Activated effector memory CD4-positive, alpha-beta T cell treated with Interleukin-2 at 50 U/mL for 16 hours (primary cell): ENCODE measurements around the gene ADCY5.

ENCODE experiments used
- DNase-seq: peaks from one replicate; pipeline ENCODE4 v3.0.0-alpha.2; 2020

ADCY5 gene

DNA sequence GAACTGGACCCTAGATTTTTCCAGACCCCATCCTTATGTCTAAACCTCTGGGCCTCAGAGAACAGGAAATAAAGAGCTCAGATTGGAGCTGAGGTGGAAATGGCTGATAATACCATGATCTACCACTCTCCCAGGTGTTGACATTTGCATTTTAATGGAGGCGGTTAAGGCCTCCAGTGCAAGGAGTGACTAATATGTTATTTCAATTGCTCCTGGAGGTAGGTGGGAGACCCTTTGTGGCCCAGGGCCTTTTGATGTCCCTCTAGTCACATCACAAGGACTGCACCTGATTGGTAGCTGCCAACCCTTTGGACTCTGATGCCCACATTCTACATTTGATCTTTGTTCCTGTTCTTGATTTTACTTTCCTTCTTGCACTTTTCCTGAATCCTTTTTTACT, 9.0 kb upstream of the ADCY5 start:
- DNase-seq: no peak

DNA sequence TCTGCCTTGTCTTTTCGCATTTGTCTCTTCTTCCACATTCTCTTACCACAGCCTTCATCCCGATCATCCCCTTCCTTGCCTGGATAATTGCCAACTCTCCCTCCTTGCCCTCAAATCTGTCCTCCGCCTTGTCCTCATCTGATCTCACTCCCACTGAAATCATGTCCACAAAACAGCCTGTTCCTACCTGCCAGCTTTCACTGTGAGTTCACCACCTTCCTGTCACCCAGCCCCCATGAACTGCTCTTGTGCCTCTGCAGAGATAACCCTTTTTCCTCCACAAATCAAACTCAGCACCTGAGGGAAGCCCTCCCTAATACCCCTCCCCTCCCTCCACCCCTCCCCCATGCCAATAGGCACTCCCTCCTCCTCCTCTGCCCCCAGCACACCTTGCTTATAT, 4.8 kb upstream of the ADCY5 start:
- DNase-seq: no peak

DNA sequence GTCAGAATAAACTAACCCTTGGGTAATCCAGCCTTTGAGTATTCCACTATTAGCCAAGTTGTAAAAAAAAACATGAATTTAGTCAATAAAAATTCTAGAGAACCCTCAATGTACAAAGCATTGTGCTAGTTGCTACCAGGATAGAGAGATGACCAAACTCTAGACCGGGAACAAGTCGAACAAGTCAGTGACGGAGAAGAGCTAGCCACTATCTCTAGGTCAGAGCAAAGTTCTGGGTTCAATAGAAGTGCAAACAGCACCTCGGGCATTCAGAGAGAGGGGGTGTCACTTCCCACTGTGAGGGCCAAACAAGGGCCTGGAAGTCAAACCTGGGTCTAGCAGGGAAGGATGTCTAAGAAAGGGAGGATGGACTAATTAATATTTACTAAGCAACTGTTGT, 2.3 kb upstream of the ADCY5 start:
- DNase-seq: no peak

DNA sequence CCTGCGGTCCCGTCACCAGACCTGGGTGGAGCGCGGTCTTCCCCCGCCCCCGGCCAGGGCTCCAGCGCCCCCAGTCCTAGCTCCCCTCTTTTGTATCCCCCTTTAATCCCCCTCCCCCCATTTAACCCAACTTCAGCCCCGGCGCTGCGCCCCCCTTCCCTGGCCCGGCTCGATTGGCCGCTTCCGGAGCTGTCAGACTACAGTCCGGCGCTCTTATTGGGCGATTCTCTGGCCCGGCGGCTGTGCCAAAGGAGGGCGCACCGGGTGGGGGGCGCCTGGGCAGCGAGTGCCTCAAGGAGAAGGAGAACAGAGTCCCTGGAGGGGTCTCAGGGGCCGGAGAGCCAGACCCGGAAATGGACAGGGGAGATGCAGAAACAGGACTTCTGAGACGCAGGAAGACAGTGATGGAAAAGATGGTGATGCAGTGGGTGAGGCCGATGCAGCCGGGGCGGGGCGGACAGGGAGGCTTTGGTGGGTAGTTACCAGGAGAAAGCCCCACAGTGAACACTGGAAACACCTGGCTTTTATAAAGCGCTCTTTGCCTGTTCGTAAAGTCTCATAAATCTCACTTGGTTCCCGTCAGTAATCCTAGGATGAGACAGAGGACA, 1.2 kb upstream of the ADCY5 start:
- no peak for DNase-seq

DNA sequence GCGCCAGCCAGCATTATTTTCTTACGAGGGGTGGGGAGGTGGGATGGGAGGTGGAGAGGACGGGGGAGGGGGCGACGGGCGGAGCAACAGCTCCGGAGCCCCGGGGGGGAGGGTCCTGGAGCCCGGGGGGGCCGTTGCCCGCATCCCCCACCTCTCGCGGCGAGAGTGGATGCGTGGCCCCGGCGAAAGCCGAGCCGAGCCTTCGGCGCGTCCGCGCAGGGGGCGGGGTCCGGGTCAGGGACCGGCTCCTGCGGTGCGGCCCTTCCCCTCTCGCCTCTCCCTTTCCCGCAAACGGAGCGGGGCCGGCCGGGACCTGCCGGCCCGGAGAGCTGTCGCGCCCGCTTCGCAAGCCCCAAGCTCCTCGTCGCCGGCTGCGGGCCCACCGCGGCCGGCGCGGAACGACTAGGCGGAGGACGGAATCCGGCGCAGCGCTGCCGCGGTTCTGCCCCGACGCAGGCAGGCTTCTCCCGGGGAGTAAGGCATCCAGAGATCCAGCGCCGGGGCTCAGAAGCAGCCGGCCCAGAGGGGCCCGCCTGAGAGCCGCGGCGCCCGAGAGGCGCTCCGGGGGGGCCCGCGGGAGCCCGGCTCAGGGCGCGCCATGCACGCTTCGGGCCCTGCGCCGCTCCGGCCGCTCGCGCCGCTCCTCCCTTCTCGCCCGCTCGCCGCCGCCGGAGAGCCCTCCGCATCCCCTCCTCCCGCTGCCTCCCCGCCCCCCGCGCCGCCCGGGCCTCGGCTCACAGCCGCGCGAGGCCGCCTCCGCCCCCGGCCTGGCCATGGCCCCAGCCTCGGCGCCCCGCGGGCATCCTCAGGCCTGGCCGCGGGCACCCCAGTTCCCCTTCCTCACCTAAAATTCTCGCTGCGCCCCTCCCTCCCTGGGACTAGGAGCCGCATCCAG, 459 bp upstream of the ADCY5 start:
- DNase-seq: no peak

DNA sequence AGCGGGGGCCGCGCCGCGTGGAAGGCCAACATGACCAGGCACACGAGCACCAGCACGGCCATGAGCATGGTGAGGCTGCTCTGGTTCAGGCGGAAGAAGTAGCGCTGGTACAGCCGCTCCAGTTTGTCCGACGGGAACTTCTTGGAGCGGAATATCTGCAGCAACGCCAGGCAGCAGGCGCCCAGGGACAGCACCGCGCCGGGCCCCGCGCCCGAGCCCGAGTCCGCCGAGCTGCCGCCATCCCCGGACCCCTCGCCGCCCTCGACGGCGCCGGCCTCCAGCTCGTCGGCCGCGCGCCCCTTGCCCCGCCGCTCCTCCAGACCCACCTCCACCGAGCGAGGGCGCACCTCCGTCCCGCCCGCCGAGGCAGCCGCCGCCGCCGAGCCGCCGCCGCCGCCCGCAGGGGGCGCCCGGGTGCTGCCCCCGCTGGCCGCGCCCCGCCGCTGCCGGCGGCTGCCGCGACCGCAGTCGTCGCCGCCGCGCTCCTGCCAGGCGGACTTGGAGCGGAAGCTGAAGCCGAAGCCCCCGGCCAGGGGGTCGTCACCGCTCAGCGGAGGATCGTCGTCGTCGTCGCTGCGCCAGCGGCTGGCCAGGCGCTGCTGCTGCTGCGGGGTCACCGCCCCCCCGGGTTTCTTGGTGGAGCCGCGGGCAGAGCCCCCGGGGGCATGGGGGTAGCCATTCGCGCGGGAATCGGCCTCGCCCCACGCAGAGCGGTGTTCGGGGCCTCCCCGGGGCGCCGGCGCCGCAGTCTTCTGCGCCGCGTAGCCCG, 957 bp downstream of the ADCY5 start:
- peak; percentile 10 for DNase-seq

DNA sequence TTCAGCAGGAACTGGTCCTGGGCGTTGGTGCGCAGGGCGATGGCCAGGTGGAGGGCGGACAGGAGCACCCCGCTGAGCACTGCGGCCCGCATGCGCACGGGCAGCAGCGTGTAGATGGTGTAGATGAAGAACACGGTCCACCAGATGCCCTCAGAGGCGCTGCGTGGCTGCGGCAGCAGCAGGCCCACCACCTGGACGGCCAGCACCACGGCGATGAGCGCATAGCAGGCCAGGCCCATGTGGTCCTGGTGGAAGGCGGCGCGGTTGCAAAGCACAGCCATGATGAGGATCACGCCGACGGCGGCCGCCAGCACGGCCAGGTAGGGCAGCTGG, 1.5 kb downstream of the ADCY5 start:
- no peak for DNase-seq

DNA sequence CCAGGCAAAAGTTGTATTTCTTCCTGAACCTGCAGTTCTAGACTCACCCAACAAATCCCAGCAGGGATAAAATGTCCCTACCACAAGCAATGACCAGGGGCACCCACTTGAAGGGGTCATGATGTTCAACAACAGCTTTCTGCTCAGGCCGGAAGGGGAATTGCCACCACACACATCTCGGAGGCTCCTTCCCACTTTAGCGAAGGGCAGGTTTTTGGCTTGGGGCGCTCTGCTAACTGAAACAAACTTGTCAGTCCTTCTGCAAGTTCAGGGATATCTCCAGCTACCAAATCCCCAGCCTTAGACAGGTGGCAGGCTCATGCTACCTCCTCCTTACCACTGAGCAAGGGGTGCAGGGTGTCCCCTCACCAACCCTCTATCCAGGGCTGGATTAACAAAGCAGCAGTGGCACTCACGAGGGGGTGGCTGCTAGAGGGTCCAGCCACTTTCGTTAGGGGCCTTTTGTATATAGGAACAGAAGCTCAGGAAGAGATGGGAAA, 2.2 kb downstream of the ADCY5 start:
- no peak for DNase-seq

DNA sequence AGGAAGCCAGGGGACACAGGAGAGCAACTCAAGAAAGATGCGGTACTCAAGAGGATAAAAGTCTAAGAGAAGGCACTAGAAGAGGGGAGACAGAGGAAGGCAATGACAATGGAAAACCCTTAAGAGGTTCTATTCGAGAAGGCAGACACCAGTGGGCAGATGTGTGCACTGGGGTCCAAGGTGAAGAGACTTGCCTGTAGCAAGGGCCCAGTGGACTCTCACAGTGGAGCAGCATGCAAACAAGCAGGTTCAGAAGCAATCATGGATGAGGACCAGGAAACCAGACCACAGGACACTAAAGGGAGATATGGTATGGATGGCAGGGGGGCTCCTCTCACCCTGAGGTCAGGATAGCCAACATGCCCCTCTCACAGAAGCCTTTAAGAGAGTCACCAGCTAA, 2.7 kb downstream of the ADCY5 start:
- no peak for DNase-seq

DNA sequence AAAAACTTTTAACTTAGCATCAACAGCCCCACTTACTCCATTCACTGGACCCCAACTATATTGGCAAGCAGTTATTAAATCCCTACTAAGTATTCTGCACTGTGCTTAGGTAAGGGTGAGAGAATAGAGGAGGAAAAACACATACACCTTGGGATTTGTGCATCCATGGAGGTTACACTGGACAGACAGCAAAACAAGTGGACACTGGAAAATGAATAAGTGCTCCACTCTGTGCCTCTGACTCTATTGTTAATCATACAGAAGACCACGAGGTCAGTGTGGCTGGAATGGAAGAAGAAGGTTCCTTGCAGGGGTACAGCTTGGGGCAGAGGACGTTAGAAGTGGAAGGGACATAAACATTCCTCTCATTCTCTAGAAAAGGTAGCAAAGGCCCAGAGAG, 3.2 kb downstream of the ADCY5 start:
- no peak for DNase-seq

DNA sequence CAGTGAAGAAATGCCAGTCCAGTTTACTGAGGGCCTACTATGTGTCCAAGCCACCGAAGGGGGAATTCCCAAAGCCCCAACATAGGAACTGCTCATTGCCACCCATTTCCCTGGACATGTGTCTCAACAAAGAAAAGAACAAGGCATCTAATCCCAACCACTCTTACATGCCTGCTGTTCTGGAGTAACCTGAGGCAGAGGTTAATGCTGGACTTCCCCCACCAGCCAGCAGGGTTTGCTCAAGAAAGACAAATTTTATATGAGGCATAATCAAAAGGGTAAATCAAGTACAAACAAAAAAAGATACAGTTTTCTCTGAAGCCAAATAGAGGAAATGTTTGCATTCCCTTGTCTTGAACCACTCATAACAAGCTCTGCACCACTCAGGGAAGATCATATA, 4.1 kb downstream of the ADCY5 start:
- no peak for DNase-seq

DNA sequence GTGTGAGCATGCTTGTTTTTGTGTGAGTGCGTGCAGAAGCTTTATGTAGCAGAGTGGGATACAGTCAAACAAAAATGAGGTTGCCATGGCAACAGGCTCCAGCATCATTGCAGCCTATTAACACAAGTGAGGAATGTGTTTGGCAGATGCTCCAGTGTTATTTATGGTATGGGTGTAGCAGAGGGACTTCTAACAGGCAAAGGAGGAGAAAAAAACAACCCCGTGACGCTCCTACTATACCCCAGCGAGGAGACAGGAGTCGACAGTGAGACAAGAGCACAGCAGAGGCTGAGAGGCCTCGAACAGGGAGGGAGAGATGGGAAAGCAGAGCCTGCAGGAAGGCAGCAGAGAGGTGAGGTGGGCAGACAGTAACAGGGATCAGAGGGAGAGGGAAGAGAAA, 4.9 kb downstream of the ADCY5 start:
- DNase-seq: no peak

DNA sequence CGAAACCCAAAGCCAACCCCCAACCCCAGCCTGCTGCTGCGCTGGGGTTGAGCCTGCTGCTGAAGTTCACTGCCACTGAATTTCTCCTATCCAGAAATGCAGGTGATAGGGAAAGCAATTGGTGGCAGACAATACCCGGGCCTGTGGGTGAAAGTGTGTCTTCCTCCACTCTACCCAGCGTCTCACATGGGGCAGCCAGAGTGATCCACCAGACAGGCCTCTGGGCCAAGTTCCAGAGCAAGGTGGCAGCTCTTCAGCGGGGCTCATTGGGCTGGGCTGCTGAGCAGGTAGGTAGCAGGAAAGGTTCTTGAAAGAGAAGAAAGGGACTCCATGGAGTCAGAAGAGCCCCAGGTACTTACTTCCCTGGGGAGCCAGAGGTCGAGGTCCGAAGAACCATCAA, 6.0 kb downstream of the ADCY5 start:
- no peak for DNase-seq

DNA sequence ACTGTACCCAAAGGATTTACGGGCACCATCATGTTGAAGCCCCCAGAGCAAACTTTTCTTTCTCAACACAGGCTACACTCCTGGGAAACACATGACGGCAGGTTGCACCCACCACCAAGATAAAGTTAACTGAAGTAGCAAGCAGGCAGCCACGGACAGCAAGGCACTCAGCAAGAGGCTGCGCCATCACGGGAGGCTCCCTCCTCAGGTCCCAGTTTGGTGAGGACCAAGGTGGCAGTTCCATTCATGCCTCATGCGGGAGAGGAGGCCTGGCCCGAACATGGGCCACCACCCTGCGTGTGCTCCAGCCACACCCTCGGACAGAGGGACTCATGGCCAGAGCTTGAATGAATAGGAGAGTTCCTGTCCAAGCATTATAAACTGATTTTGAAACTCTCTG, 6.8 kb downstream of the ADCY5 start:
- DNase-seq: no peak

DNA sequence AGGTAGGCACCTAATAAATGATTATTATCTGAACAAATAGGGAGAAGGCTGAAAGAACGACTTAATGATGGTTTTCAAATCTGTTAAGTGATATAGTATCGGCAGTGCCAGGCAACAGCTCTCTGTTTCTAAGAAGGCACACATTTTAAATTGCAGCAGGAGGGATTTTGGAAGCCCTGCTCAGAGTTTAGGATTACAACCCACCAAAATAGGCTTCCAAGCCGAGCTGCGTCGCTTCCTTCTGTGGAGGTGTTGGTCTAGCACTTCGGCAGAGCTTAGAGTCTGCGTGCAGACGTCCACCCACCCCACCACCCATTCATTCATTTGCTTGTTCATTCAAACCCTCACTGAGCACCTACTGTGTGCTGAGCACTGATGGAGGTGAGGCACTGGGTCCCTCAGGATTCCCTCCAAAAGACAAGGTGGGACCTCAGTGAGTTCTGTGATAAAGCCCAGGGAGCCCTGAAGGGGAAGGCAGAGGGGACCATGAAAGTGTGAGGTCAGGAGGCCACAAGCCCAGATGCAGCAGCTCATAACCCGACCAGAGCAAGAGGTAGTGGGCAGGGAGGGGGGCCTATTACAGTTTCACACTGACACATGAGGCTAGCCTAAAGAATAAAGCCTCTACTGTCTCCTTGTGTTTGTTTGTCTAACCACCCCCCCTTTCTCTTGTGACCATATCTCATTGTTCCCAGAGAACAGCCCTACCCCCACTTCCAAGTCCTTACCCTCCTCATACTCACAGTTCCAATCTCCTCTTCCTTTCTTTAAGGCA, 8.9 kb downstream of the ADCY5 start:
- DNase-seq: no peak

DNA sequence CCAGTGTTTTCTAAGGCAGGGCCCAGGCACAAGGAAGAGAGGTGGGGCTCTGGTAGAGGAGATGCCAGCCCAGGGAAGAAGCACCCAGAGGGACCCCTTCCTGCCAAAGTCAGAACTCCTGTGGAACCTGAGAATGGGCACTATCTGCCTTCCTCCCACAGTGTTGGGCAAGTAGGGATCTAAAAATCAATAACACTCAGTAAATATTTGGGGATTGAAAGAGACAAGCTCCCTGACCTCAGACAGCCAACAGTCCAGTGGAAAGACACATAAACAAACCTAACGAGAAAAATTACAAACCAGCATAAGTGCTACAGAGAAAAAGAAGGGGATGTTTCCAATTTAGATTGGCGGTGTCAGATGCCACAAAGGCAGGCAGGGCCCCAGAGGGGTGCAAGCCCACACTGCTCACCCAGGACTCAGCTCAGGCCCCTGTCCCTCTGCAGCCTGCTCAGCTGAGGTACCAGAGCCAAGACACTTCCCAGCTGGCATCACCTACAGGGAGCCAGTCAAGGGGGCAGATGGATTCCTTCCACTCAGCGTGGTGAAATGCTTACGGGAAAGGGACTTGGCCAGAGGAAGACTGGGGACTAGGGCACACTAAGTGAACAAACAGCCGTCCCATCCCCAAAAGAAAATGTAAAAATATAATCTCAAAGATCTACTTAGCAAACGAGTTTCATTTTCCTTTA, 15.9 kb downstream of the ADCY5 start:
- DNase-seq: no peak

DNA sequence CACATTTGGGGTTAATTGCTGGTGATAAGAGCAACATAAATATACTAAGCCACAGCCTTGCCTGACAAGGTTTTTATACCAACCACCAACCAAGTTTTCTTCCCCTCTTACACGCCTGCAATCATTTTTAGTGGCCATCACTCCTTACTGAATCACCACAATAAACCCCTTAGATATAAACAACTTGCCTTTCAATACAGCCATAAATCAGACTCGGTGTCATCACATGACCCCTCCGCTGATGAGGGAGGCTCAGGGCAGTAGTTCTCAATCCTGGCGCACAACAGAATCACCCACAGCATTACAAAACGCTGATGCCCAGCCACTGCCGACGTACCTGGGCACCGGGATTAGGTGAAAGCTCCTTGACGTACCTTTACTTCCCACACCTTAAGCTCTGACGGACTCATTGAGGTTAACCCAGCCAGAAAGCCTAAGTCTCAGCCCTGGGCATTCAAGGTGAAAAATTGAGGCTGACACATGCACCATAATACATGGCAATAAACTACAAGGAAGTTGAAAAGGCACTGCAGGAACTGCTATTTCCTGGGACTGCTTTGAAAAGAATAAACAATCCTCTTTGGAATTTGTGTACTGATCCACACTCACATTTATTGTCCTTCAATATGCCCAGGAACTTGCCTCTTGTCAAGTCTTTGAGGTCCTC, 17.1 kb downstream of the ADCY5 start:
- DNase-seq: no peak

DNA sequence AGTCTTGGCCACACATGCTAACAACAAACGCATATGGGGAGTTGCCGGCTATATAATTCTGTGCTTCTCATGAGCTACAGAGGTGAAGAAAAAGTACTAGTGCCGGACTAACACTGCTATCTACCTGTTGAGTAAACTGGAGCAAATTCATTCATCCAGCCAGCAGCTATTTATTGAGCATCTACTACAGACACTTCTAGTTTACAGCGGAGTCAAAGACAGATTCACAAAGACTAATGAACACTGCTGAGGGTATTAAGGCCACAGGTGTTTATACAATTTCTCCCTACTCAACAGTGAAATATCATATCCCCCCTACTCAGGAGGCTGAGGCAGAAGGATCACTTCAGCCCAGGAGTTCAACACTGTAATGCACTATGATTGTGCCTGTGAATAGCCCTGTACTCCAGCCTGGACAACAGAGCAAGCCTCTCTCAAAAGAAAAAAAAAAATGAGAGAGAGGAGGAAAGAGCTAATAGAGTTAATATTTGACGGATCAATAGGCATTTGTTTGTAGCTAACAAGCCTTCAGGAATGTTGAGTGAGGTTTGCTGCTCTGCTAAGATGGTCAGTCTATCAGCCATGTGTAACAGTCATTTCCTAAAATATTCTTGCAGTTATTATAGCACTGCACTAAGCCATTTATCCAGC, 17.8 kb downstream of the ADCY5 start:
- DNase-seq: no peak

DNA sequence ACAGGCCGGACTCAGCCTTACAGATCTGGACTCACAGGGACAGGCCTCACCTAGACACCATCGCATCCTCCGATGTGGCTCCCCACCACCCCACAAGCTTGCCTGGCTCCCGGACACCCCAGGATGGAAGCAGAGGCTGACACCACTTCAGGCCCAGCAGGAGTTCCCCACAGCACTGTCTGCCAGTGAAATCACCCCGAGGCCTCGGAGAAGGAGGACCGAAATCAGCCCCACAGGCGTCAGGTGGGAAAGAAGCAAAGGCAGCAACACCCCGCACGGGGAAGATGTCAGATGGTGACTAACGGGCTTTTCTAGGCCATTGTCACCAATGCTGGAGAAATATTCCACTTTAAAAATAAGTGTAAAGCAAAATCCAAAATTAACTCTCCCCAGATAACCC, 18.6 kb downstream of the ADCY5 start:
- no peak for DNase-seq

DNA sequence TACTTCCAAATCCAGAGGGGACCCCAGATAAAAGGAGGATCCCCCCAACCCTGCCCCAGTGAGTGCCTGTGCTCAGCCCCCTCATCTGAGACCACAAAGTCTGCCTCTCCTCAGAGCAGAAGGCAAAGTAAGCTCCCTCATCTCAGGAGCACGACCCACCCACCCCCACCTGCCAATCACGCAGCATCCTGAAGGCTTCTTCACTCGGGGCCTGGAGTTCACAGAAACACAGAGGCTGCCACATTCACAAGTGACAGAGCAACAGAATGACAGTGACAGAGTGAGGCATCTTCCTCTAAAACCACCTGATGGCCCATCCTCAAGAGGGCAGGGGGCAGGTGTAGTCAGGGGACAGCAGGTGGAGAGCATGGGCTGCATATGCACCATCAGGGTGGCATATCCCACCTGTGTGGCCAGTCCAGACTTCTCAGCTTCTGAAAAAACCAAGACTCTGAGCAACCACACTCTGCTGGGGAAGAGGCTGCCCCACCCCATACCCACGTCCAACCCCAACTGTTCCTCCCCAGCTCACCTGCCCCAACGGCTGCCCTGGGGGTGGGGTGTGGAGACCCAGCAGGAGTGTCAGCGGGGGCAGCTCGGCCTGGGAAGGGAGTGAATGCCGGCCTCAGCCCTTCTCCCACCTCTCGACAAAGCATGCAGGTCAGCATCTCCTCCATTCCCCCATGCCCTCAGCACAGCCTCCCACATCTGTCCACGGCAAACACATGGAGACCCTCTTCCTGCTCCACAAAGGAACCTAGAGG, 19.3 kb downstream of the ADCY5 start:
- DNase-seq: no peak
